HepG2 (cell line): ENCODE results near the gene CERS6. TPM values are rescaled to one million over a fixed set of nuclear protein-coding genes. Genes with fewer than 3 reads are reported as not detected.
A peak's percentile ranks its signal among the peaks of the same experiment; 100 is the strongest.

Experiments used
- DR1 ChIP-seq: sonication (generic); formaldehyde crosslinking; IDR thresholded peaks from 2 replicates; pipeline ENCODE4 v1.8.0; 2021; ENCODE audit warnings: mild to moderate bottlenecking, missing genetic modification reagents, inconsistent platforms
- HBP1 ChIP-seq: IDR thresholded peaks from 2 replicates; pipeline ENCODE4 v1.6.1; 2016; ENCODE audit warnings: low read depth, control low read depth
- MED8 ChIP-seq: sonication (generic); formaldehyde crosslinking; IDR thresholded peaks from 2 replicates; pipeline ENCODE4 v1.8.1; 2023; ENCODE audit warnings: mild to moderate bottlenecking, missing genetic modification reagents; ENCODE audit not compliant: insufficient replicate concordance
- MYPOP ChIP-seq: sonication (generic); formaldehyde crosslinking; IDR thresholded peaks from 2 replicates; pipeline ENCODE4 v1.8.1; 2023; ENCODE audit warnings: mild to moderate bottlenecking, moderate library complexity, missing genetic modification reagents
- NCOA2 ChIP-seq: sonication (generic); formaldehyde crosslinking; IDR thresholded peaks from 2 replicates; pipeline ENCODE4 v1.8.0; 2022; ENCODE audit warnings: inconsistent platforms
- POLR2G ChIP-seq: fragments of 200-400 bp; formaldehyde crosslinking; IDR thresholded peaks from 2 replicates; pipeline ENCODE4 v1.6.1; 2018; ENCODE audit warnings: mild to moderate bottlenecking, low read depth, low read length, moderate library complexity
- RERE ChIP-seq: IDR thresholded peaks from 2 replicates; pipeline ENCODE4 v1.6.1; 2016; ENCODE audit warnings: low read depth, missing genetic modification reagents, missing compliant biosample characterization
- SP2 ChIP-seq: sonication (generic); formaldehyde crosslinking; IDR thresholded peaks from 2 replicates; pipeline ENCODE4 v1.5.1; 2020; ENCODE audit warnings: mild to moderate bottlenecking, missing genetic modification reagents
- TARDBP ChIP-seq: sonication (generic); formaldehyde crosslinking; IDR thresholded peaks from 2 replicates; pipeline ENCODE4 v1.8.0; 2022; ENCODE audit warnings: mild to moderate bottlenecking, missing genetic modification reagents
- TRIM24 ChIP-seq: sonication (generic); formaldehyde crosslinking; IDR thresholded peaks from 2 replicates; pipeline ENCODE4 v1.8.0; 2022; ENCODE audit warnings: mild to moderate bottlenecking, missing genetic modification reagents
- ZBTB2 ChIP-seq: sonication (generic); formaldehyde crosslinking; IDR thresholded peaks from 2 replicates; pipeline ENCODE4 v1.8.0; 2022; ENCODE audit warnings: low read depth, missing genetic modification reagents
- ZFP90 ChIP-seq: sonication (generic); formaldehyde crosslinking; IDR thresholded peaks from 2 replicates; pipeline ENCODE4 v1.8.0; 2022; ENCODE audit warnings: missing genetic modification reagents, mild to moderate bottlenecking, inconsistent platforms, borderline replicate concordance
- ZKSCAN1 ChIP-seq: fragments of 150-350 bp; IDR thresholded peaks from 2 replicates; pipeline ENCODE4 v1.6.1; 2014; ENCODE audit warnings: low read length
- ZNF253 ChIP-seq: sonication (generic); formaldehyde crosslinking; IDR thresholded peaks from 2 replicates; pipeline ENCODE4 v1.8.0; 2022; ENCODE audit warnings: mild to moderate bottlenecking, missing genetic modification reagents, borderline replicate concordance
- ZNF383 ChIP-seq: sonication (generic); formaldehyde crosslinking; IDR thresholded peaks from 2 replicates; pipeline ENCODE4 v1.4.0; 2020; ENCODE audit warnings: missing genetic modification reagents, mild to moderate bottlenecking, borderline replicate concordance
- ZNF747 ChIP-seq: sonication (generic); formaldehyde crosslinking; IDR thresholded peaks from 2 replicates; pipeline ENCODE4 v1.8.1; 2023; ENCODE audit warnings: missing genetic modification reagents, mild to moderate bottlenecking, borderline replicate concordance
- ZNF775 ChIP-seq: sonication (generic); formaldehyde crosslinking; IDR thresholded peaks from 2 replicates; pipeline ENCODE4 v1.4.0; 2020; ENCODE audit warnings: missing genetic modification reagents, mild to moderate bottlenecking, moderate library complexity, borderline replicate concordance
- ZNF780A ChIP-seq: sonication (generic); formaldehyde crosslinking; IDR thresholded peaks from 2 replicates; pipeline ENCODE4 v1.8.0; 2022; ENCODE audit warnings: mild to moderate bottlenecking, missing genetic modification reagents, moderate library complexity
- ZSCAN21 ChIP-seq: sonication (generic); formaldehyde crosslinking; IDR thresholded peaks from 2 replicates; pipeline ENCODE4 v1.8.0; 2022; ENCODE audit warnings: mild to moderate bottlenecking, missing genetic modification reagents, moderate library complexity, borderline replicate concordance
- polyA plus RNA-seq, 8 experiments: library from polyadenylated mRNA; depleted of rRNA in 3 of 8; stranded (reverse) in 7 of 8; unstranded in 1 of 8; fragments of >200 nt; fragmentation: Illumina TruSeq in 4 of 8; extraction: Trizol in 4 of 8; gene quantifications; 2 replicates each; pipeline versions ENCODE4 v1.2.1 to v1.2.3, GENCODE V29; 2011 to 2016; ENCODE audit warnings: low read depth in 4 of 8, missing spikeins in 1 of 8, mixed read lengths in 1 of 8; ENCODE audit not compliant: insufficient read depth in 1 of 8
- total RNA-seq, 5 experiments: library from RNA; depleted of rRNA; stranded (reverse); fragments of >200 nt; fragmentation: Illumina TruSeq; extraction: Trizol; gene quantifications; 2 replicates each; pipeline ENCODE4 v1.2.3, GENCODE V29; 2016; ENCODE audit warnings: low read depth in 1 of 5

The CERS6 gene
- total and polyA plus RNA-seq, 2 of the 13 experiments (the other 11 are each of a cell fraction or from before 2014, with no cell fraction given): 10.1 to 20.3 TPM

- TF ChIP-seq RERE (CRISPR knock-in tag) (peak; percentile 56; the same call in 1 of the 2 replicates), SP2 (peak; percentile 94), ZNF780A (CRISPR knock-in tag) (no peak; the same call in 1 of the 2 replicates), ZSCAN21 (CRISPR knock-in tag) (peak; percentile 98), MED8 (CRISPR knock-in tag) (peak; percentile 80), POLR2G (peak; percentile 96), ZFP90 (CRISPR knock-in tag) (0 out of 2 replicates have a peak, but pooled peaks have one; percentile 20), TRIM24 (CRISPR knock-in tag) (no peak), ZNF775 (CRISPR knock-in tag) (peak; percentile 92; the same call in 1 of the 2 replicates), ZNF747 (CRISPR knock-in tag) (peak; percentile 94), TARDBP (peak; percentile 93), NCOA2 (CRISPR knock-in tag) (no peak; the same call in none of the 2 replicates), ZNF253 (CRISPR knock-in tag) (peak; percentile 98), ZNF383 (CRISPR knock-in tag) (0 out of 2 replicates have a peak, but pooled peaks have one; percentile 29), DR1 (peak; percentile 79; the same call in 1 of the 2 replicates), ZKSCAN1 (no peak), ZBTB2 (peak; percentile 83), MYPOP (CRISPR knock-in tag) (peak; percentile 100), HBP1 (CRISPR knock-in tag) (peak; percentile 87; the same call in 1 of the 2 replicates)
Observed at GRCh38 chr2:168455645-168456520, at the start of gene CERS6 (continued).
